ENCODE data around the gene ADCY6.

- TF ChIP-seq CTCF (IDR thresholded peaks at IDR 0.05) (no peak), POLR2A (IDR thresholded peaks at IDR 0.05) (no peak)
These were observed 5.5 kb downstream of the ADCY6 start for GRCh38 chr12:48783432-48783831.

Measured in heart left ventricle (tissue), 13 donors.